Cerebellar cortex (tissue), 1 donor: Measurements from ENCODE around the gene FGF23.
"Not testable (repeated sequence)": the region's sequence is repeated elsewhere in the genome, so short reads cannot be mapped to it uniquely, and the experiment has no call there.

Source experiments
- DNase-seq: peaks from one replicate; pipeline ENCODE4 v3.0.0-alpha.2; 2015; ENCODE audit warnings: low spot score

Gene FGF23

DNA sequence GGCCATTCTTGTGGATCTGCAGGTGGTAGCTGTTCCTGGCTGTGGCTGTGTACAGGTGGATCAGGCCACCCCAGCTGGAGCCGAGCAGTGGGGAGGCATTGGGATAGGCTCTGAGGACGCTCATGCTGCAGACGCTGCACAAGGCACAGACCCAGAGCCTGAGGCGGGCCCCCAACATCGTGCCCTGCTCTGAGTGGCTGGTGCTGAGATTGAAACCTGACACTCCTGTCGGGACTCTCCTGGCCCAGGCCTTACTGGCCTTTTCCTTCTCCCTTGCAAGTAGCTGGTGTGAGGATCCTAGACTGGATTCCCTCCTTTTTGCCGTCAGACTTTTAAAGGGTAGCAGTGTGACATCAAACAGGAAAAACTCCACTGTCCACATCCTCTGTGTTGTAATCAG, at the start of gene FGF23:
Gene FGF23 (minus strand): TSS at position 308 of the 400 bp plus-strand sequence. CDS start 130 bp downstream, at position 178.
- no peak for DNase-seq

DNA sequence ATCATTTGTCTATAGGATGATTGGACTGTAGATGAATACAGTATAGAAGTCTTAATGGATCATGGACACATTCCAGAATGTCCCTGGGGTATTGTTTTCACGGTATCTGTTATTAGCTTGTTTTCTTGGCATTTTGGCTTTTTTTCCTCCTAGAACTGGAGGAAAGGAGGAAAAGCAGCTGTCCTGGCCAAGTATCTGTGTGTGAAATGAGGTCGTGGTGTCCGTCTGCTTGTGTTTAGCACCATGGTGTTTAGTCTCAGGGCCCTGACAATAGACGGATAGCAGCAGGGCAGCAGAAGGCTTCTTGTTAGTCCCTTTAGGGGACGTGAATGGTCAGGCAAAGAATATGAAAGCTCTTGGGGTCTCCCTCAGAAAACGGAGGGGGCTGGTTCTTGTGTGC, 44.9 kb upstream of the FGF23 start:
- DNase-seq, result no peak

DNA sequence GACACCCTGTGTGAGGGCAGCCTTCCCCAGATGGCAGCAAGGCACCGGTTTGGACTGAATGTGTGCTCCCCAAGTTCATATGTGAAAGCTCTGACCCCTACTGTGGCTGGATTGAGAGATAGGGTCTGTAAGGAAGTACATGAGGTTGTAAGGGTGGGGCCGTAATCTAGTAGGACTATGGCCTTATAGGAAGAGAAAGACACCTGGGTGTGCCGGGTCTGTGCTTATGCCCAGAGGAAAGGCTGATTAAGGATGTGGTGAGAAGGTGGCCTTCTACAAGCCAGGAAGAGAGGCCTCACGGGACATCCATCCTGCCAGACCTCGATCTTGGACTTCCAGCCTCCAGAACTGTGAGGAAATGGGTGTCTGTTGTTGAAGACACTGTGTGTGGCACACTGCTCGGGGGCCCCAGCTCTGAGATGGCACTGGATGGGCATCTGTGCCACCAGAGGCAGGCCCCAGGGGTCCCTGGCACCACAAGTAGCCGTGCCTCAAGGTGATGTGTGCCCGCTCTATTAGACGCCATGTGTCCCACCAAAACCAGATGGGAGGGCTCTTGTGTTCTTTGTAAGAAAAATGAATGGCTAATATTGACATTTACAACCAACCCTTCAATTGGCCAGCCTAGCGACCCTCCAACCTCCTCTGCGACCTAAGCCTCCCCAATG, 44.1 kb upstream of the FGF23 start:
- DNase-seq, result no peak

DNA sequence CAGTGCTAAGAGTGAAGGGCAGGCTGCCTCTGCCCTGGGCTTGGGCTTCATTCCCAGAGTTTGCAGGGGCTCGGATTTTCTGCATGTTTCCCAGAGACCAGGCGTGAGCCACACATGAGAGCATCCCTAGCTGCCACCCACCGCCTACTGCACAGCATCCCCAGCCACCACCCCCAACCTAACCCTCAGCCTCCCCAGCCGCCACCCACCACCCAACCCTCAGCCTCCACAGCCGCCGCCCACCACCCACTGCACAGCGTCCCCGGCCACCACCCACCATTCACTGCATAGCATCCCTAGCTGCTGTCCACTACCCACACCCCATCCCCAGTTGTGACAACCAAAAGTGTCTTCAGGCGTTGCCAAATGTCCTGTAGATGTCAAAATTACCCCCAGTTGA, 43.5 kb upstream of the FGF23 start:
- no peak for DNase-seq

DNA sequence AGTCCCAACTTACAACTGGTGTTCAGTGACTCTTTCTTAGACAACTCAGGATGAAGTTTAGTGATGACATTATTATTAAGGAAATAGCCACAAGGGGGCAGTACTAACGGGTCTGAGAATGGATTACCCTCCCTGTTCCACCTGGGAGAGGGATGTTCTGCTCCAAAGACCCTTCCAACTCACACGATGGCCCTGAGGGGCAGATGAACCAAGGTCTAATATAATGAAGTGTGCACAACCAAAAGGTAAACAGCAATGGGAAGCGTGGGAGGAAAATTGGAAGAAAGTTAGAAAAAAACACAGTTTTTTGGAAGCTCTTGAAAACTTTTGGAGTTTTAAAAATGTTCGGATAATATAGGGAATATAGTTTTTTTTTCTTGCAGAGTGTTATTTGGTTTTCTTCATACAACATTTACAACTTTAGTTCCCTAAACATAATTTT, 42.1 kb upstream of the FGF23 start:
- DNase-seq, result peak; percentile 38

DNA sequence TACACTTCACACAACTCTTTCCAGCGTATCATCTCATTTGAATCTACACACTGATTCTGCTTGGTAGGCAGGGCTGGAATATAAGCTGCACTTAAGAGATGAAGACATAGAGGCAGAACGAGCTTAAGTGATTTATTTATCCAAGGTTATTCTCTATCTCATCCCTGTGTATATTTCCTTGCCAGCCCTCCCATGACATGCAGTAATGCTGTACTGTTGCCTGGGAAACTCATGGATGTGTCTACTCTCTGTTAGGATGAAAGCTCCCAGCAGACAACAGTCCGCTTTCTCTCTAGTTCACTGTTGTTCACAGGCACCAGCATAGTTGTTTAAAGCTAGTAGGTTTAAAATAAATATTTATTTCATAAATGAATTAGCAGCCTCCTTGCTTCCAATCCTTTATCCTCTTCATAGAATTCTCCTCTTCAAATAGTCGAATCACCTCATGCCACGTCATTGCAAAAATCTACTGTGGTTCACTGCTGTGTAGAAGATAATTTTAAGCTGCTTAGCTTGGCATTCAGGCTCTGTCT, 40.7 kb upstream of the FGF23 start:
- DNase-seq, result no peak

DNA sequence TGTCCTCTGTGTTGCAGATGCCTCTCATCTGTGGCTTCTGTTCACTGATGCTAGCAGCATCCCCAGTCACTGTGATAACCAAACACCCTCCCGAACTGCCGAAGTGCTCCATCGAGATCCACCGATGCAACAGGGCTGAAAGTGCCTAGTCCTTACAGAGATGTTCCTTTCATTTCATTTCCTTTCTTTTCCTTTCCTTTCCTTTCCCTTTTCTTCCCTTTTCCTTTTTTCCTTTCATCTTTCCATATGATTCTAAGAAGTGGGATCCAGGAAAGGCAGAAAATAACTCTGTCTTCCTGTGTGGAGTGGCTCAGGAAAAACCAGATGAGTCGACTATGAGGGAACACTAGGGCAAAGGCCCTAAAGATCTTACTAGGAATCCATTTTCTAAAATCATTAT, 39.4 kb upstream of the FGF23 start:
- no peak for DNase-seq

DNA sequence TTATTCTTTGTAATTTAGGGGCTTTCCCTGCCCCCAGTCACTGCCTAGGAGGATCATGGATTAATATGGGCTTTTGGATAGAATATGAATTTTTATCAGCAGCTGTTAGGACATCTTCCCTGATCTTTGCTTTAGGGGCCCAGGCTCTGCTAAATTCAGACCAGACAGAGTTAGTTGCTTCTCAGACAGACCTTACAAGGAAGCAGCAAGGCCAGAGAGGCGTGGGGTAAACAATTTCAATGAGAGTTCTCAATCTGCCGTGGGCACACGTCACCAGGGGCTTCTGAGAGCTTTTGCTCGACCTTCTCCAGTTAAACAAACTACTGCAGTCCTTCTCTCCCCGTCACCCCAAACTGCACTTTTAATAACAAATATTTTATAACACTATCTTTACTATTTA, 38.4 kb upstream of the FGF23 start:
- DNase-seq, result no peak

DNA sequence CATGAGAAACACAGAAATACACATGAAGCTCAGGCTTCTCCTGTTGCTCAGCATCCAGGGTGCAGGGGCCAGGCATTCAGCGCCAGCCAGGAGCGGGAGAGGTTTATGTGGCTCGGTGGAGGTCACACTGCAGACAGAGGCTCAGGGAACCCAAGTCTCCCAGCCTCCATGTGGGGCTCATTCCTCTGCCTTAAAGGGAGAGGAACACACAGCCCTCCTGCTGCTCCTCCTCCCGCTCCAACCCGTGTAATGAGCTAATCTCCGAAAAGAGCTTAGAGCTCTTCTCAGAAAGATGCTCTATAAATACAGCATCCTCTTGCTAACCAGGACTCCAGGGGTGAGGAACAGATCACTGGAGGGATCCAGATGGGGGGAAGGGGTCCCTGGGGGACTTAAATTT, 37.9 kb upstream of the FGF23 start:
- DNase-seq, result no peak

DNA sequence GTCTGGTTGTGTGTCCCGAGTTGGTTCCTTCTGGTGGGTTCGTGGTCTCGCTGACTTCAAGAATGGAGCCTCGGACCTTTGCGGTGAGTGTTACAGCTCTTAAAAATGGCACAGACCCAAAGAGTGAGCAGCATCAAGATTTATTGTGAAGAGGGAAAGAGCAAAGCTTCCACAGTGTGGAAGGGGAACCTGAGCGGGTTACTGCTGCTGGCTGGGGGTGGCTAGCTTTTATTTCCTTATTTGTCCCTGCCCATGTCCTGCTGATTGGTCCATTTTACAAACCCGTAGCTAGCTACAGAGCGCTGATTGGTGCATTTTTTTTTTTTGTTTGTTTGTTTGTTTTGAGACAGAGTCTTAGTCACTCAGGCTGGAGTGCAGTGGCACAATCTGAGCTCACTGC, 36.8 kb upstream of the FGF23 start:
- DNase-seq, result no peak

DNA sequence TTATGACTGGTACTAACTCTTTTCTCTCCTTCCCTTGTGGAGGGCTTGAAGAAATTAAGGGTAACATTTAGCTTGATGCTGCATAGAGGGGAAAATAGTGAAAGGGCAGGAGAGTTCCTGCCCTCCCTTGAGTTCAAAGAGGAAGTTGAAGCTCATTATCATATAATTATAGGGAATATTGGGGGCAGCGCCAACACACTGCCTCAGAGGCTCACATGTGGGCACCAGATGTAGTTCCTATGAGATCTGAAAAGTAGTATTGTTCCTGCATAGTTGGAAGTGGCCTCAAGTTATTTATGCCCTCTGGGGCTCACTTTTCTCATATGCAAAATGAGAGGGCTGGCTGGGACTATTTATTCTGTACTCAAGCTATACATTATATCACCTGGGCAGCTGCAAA, 33.0 kb upstream of the FGF23 start:
- DNase-seq, result no peak

DNA sequence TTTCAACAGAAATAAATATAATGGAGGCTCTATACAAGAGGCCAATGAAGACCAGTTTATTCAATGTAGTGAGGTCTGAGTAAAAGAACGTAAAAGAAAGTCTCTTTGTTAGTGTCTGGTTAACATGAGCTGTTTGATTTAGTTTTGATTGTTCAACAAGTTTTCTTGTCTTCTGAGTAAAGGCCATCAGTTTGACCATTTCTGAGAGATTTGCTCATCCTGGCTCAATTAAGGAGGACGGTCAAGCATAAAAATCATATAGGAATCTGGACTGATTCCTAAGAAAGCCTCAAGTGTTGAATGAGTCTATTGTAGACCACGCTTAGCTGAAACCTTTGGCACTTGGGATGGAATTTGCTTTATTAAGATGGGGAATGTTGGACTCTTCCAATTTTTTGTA, 32.5 kb upstream of the FGF23 start:
- DNase-seq, result no peak

DNA sequence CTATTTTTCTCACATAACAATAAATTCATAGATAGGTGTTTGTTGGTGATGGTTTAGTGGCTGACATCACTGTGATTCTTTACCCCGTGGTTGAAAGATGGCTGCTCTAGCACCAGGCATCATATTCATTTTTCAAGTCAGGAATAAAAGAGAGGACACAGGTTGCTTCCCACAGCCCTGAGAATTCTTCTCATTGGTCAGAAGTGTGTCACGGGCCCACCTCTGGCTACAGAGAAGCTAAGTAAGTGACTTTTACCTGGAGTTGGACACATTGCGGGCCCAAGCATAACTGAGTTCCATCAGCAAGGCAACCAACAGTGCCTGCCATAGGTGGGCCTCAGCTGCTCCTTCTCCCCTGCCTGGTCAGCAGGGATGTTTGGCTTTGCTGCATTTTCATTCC, 27.6 kb upstream of the FGF23 start:
- DNase-seq, result no peak

DNA sequence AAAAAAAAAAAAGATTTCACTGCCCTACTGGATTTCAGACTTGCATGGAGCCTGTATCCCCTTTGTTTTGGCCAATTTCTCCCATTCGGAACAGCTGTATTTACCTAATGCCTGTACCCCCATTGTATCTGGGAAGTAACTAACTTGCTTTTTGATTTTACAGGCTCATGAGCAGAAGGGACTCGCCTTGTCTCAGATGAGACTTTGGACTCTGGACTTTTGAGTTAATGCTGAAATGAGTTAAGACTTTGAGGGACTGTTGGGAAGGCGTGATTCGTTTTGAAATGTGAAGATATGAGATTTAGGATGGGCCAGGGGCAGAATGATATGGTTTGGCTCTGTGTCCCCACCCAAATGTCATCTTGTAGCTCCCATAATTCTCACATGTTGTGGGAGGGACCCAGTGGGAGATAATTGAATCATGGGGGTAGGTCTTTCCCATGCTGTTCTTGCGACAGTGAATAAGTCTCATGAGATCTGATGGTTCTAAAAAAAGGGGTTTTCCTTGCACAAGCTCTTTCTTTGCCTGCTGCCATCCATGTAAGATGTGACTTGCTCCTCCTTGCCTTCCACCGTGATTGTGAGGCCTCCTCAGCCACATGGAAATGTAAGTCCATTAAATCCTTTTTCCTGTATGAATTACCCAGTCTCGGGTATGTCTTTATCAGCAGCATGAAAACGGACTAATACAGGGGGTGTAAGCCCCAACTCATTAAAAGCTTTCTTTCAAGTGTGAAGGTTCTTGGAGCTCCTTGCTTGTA, 25.5 kb upstream of the FGF23 start:
- not testable (repeated sequence) for DNase-seq

DNA sequence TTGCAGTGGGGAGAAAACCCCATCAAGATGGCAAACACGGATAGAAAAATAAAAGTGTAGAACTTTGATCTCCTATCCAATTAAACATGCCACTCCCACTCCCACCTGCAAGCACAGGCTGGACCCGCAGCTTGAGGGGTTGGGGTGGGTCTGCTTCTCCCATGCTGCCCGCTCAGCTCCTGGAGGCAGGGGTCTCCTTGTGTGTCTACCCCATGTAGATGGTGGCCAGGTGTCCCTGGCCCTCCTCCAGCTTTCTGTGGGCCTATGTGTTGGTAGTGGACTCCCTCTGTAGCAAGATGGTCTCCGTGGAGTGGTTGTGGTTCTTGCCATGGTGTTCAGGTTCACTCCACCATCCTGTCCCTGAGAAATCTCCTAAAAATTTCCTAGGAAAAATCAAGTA, 23.5 kb upstream of the FGF23 start:
- no peak for DNase-seq

DNA sequence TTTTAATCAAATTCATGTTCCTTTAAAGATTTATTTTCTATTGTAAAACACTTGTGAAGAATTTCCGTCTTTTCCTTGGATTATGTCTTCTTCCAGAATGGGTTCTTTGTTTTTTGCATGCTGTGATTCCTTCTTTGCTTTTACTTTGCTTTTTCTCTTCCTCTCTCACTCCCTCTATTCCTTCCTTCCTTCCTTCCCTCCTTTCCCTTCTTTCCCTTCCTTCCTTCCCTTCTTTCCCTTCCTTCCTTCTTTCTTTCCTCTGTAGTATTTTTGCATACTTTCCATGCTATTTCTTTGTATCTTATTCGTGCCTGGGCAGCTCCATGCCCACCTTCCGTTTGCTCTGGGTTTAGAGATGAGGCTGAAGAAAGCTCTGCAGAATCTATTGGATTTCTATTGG, 21.6 kb upstream of the FGF23 start:
- DNase-seq, result no peak

DNA sequence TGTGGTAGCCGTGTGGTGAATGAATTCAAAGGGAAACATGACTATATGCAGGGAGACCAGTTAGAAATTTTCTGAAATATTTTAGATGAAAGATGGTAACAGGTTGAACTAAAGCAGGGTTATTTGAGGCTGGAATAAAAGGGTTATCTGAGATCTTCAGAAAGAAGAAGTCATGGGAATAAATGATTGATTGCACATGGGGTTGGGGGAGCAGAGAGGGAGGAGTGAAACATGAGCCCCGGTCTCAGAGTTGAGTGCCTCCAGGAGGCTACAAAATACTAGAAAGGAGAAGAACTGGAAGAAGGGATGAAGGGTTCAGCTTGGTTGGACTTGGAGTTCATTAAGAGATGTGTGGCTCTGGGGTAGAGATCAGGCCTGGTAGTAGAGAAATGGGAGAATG, 16.3 kb upstream of the FGF23 start:
- DNase-seq, result no peak

DNA sequence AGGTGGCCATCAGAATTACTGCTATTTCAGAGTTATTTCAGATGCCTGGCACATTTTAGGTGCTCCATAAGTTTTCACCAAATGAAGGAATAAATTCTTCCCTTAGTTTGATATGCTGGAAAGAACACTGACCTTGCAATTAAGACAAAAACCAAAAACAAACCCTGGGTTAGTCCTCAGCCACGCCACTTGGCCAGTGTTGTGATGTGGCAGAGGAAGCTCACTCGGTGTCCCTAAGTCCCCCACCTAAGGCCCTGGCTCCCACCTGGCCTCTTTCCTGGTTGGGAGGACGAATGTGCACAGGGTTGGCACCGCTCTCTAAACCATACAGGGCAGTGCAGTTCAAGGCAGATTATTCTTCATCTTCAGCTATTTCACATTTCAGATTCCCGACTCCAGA, 13.7 kb upstream of the FGF23 start:
- no peak for DNase-seq

DNA sequence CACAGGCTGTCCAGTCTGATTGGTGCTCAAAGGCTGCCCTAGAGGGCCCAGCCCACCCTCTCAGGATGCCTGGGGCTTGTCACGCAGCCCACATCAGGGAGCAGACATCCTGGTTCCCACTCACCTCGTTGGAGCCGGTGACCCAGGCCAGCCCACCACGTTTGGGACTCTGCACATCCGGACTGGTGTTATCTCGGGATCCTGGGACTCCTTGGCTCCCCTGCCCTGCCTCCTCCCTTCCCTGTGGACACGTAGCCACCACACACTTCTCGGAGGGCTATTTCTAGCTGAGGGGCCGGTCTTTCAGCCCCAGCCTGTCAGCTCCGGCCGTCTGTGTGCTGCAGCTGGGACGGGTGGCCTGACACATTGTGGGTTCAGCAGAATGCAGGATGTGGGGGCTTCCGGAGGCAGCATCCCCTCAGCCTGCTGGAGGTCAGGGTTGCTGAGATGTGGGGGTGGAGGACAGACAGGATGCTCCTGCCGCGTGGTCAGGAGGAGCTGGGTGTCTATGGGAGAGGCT, 12.8 kb upstream of the FGF23 start:
- no peak for DNase-seq

DNA sequence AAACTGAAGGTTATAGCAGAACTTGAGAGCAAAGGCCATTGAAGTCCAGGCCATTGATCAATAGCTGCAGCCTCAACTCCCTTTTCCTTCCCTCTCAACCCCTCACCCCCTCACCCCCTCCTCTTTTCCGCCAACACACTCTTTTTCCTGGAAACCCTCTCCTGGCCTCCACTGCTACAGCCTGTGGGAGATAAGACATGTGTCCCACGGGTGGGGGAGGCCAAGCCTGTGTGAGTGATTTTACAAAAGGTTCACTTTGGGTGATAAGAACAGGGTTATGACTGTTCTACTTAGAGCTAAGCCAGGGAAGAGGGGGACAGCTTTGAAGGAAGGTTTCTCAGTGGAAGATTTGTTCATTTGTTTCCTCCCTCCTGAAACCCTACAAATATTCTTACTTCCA, 9.2 kb upstream of the FGF23 start:
- DNase-seq, result no peak

DNA sequence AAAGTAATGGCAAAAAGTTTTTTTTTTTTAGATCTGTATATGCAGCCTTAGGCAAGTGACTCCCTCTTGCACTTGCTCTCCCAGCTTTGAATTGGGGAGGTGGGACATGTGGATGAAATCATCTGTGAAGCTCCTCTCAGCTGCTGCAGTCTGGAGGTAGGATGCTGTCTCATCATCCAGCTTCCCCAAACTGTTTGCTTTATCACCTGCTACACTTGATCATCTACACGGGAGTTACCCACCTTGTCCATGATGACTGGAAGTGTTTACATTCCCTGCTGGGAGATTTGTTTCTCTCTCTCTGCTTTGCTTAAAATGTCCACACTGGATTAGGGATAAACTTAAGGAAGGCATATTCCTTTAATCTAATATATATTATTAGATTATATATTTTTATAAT, 8.5 kb upstream of the FGF23 start:
- DNase-seq, result no peak

DNA sequence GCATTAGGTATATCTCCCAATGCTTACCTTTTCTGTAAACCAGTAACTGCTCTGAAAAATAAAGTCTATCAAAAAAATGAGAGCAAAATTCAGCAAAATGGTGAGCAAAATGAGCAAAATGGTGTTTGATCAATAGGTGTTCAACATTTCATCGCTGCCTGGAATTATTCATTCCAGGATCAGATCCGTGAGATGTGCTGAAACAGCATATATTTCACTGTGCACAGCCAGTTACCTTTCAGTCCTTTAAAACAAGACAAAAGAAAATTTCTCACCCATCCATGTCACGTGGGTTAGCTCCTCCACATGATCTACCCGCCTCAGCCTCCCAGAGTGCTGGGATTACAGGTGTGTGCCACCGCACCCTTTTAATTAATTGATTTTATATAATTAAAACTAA, 8.1 kb upstream of the FGF23 start:
- no peak for DNase-seq

DNA sequence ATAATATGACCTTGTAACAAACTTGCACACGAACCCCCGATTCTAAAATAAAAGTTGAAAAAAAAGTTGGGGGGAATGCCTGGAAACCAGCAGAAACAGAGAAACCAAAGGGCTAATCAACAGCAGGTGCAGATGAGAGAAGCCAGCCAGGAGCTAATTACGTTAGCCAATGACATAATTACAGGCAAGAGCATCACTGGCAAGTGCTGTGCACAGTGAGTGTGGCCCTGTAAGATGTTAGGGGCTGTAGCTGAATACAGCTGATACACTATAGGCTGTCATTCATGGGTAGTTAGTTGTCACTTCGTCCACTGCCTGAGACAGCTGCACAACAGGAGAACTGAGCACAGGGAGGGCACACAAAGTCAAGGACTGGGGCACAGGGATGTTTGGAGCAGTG, 7.3 kb upstream of the FGF23 start:
- no peak for DNase-seq
